H1 (cell line): ENCODE measurements around the gene OCIAD1. TPM values are rescaled to one million over a fixed set of nuclear protein-coding genes. Genes with fewer than 3 reads are reported as not detected.

ENCODE experiments used
- CTCF ChIA-PET: fragments of 300-600 bp; sonication (Branson Sonifier 250); formaldehyde crosslinking; loops from one replicate; lab custom pipeline; 2021; ENCODE audit not compliant: partially characterized antibody; lab: Charles Lee
- POLR2A ChIA-PET: fragments of 300-600 bp; sonication (Branson Sonifier 250); formaldehyde crosslinking; loops from one replicate; lab custom pipeline; 2021; ENCODE audit warnings: inconsistent platforms; ENCODE audit not compliant: partially characterized antibody; lab: Charles Lee
- DNase-seq, 2 experiments: peaks; one replicate each; pipeline versions ENCODE4 v3.0.0 to v3.0.0-alpha.2; 2010 to 2022; ENCODE audit warnings: low spot score in 2 of 2, low read depth in 1 of 2, mixed read lengths in 1 of 2
- FAIRE-seq: peaks from 2 replicates; lab custom pipeline; 2011; peaks lifted over from hg19 to GRCh38; lab: Jason Lieb, UNC
- H2AFZ ChIP-seq: 2 replicates; pipeline ENCODE4 v1.8.1; 2012; ENCODE audit warnings: low read length, inconsistent platforms
- H2AK5ac ChIP-seq: 2 replicates; pipeline ENCODE4 v1.6.1; 2013; ENCODE audit warnings: low read depth, low read length
- H2BK120ac ChIP-seq: replicated peaks from 2 replicates; pipeline ENCODE3; 2013; ENCODE audit warnings: low read depth, low read length, inconsistent platforms
- H2BK12ac ChIP-seq: 2 replicates; pipeline ENCODE4 v1.6.1; 2013; ENCODE audit warnings: low read depth, low read length
- H2BK15ac ChIP-seq: 2 replicates; pipeline ENCODE4 v1.6.1; 2013; ENCODE audit warnings: low read length
- H2BK20ac ChIP-seq: 2 replicates; pipeline ENCODE4 v1.6.1; 2013; ENCODE audit warnings: low read length
- H2BK5ac ChIP-seq: 2 replicates; pipeline ENCODE4 v1.6.1; 2013; ENCODE audit warnings: low read depth, low read length
- H3K14ac ChIP-seq: 2 replicates; pipeline ENCODE4 v1.6.1; 2013; ENCODE audit warnings: inconsistent platforms; ENCODE audit not compliant: insufficient read length
- H3K18ac ChIP-seq: 2 replicates; pipeline ENCODE4 v1.6.1; 2013; ENCODE audit warnings: low read length; ENCODE audit errors: extremely low read depth
- H3K23ac ChIP-seq: 2 replicates; pipeline ENCODE4 v1.6.1; 2013; ENCODE audit warnings: inconsistent platforms; ENCODE audit not compliant: insufficient read length
- H3K23me2 ChIP-seq: 2 replicates; pipeline ENCODE4 v1.6.1; 2013; ENCODE audit warnings: low read depth, low read length
- H3K27ac ChIP-seq: 2 replicates; pipeline ENCODE4 v1.6.1; 2011; ENCODE audit warnings: low read depth, low read length, inconsistent platforms
- H3K27me3 ChIP-seq, 4 experiments: replicated peaks in 1 of 4; 1 replicate in 1 of 4; 2 replicates in 3 of 4; pipeline versions ENCODE4 v1.6.1 to v1.8.1; 2011 to 2013; ENCODE audit warnings: low read length in 3 of 4, mild to moderate bottlenecking in 3 of 4, inconsistent platforms in 2 of 4, mixed read lengths in 2 of 4, moderate library complexity in 1 of 4; ENCODE audit not compliant: control insufficient read depth in 3 of 4, insufficient read depth in 3 of 4; ENCODE audit errors: extremely low read depth in 1 of 4
- H3K36me3 ChIP-seq, 4 experiments: 2 replicates each; pipeline versions ENCODE4 v1.6.1 to v1.8.1; 2011 to 2013; ENCODE audit warnings: mild to moderate bottlenecking in 4 of 4, low read length in 3 of 4, moderate library complexity in 2 of 4, control low read depth in 1 of 4, inconsistent platforms in 1 of 4; ENCODE audit not compliant: insufficient read depth in 4 of 4, control insufficient read depth in 2 of 4
- H3K4ac ChIP-seq: replicated peaks from 2 replicates; pipeline ENCODE3; 2013; ENCODE audit warnings: low read length, low read depth, mixed read lengths, inconsistent platforms; ENCODE audit not compliant: insufficient read length
- H3K4me1 ChIP-seq, 4 experiments: replicated peaks in 1 of 4; 1 replicate in 1 of 4; 2 replicates in 3 of 4; pipeline versions ENCODE4 v1.6.1 to v1.8.1; 2011 to 2013; ENCODE audit warnings: low read length in 3 of 4, inconsistent platforms in 2 of 4, mixed read lengths in 1 of 4; ENCODE audit not compliant: insufficient read depth in 4 of 4, control insufficient read depth in 3 of 4
- H3K4me2 ChIP-seq, 2 experiments: 2 replicates each; pipeline versions ENCODE4 v1.6.1 to v1.8.1; 2011 to 2013; ENCODE audit warnings: low read depth in 2 of 2, low read length in 2 of 2, control low read depth in 1 of 2, inconsistent platforms in 1 of 2, mild to moderate bottlenecking in 1 of 2; ENCODE audit not compliant: insufficient read depth in 1 of 2
- H3K4me3 ChIP-seq, 4 experiments: fragments of 200-600, 300-600 bp in 1 of 4; sonication (generic), shearing (Covaris generic), sonication (Bioruptor Twin) in 1 of 4; 2 replicates each; pipeline versions ENCODE4 v1.5.1 to v1.8.1; 2011 to 2016; ENCODE audit warnings: low read length in 4 of 4, low read depth in 3 of 4, control low read depth in 2 of 4, inconsistent platforms in 2 of 4, mild to moderate bottlenecking in 2 of 4, mixed read lengths in 1 of 4, moderate library complexity in 1 of 4; ENCODE audit not compliant: insufficient read depth in 2 of 4; ENCODE audit errors: extremely low read depth in 1 of 4
- H3K56ac ChIP-seq: replicated peaks from 2 replicates; pipeline ENCODE3; 2013; ENCODE audit warnings: low read depth, mild to moderate bottlenecking, mixed read lengths, low read length, inconsistent platforms; ENCODE audit not compliant: insufficient read length
- H3K79me1 ChIP-seq: 2 replicates; pipeline ENCODE4 v1.6.1; 2013; ENCODE audit warnings: low read depth, low read length, control low read depth
- H3K79me2 ChIP-seq, 2 experiments: 2 replicates each; pipeline versions ENCODE4 v1.6.1 to v1.8.1; 2012 to 2013; ENCODE audit warnings: low read length in 2 of 2, mild to moderate bottlenecking in 2 of 2, inconsistent platforms in 1 of 2; ENCODE audit not compliant: insufficient read depth in 2 of 2, control insufficient read depth in 1 of 2
- H3K9ac ChIP-seq, 4 experiments: replicated peaks in 1 of 4; 1 replicate in 1 of 4; 2 replicates in 3 of 4; pipeline versions ENCODE4 v1.6.1 to v1.8.1; 2011 to 2013; ENCODE audit warnings: low read depth in 3 of 4, low read length in 3 of 4, control low read depth in 2 of 4, mild to moderate bottlenecking in 2 of 4, moderate library complexity in 2 of 4, inconsistent platforms in 1 of 4; ENCODE audit errors: extremely low read depth in 1 of 4
- H3K9me3 ChIP-seq, 2 experiments: 2 replicates each; pipeline versions ENCODE4 v1.6.1 to v1.8.1; 2012 to 2013; ENCODE audit warnings: mild to moderate bottlenecking in 2 of 2, moderate library complexity in 2 of 2, control low read depth in 1 of 2, inconsistent platforms in 1 of 2, low read depth in 1 of 2, low read length in 1 of 2, mixed read lengths in 1 of 2; ENCODE audit not compliant: insufficient read depth in 2 of 2
- H4K20me1 ChIP-seq, 2 experiments: replicated peaks in 1 of 2; 2 replicates each; pipeline versions ENCODE3 to v1.8.1; 2011 to 2013; ENCODE audit warnings: inconsistent platforms in 2 of 2, low read length in 2 of 2, mild to moderate bottlenecking in 1 of 2; ENCODE audit not compliant: insufficient read depth in 2 of 2, control insufficient read depth in 1 of 2
- H4K5ac ChIP-seq: 2 replicates; pipeline ENCODE4 v1.6.1; 2013; ENCODE audit warnings: low read length, low read depth, mixed read lengths, inconsistent platforms; ENCODE audit not compliant: insufficient read length
- H4K8ac ChIP-seq: 2 replicates; pipeline ENCODE4 v1.8.0; 2013; ENCODE audit warnings: mild to moderate bottlenecking, moderate library complexity, low read length, inconsistent platforms; ENCODE audit not compliant: insufficient read depth; ENCODE audit errors: extremely low read depth
- H4K91ac ChIP-seq: replicated peaks from 2 replicates; pipeline ENCODE3; 2013; ENCODE audit warnings: low read length, mixed read lengths, inconsistent platforms; ENCODE audit not compliant: insufficient read length
- CHD1 ChIP-seq: IDR thresholded peaks from 2 replicates; pipeline ENCODE4 v1.6.1; 2012; ENCODE audit warnings: low read depth, low read length, improper control_type of control experiment
- GABPA ChIP-seq: IDR thresholded peaks from 2 replicates; pipeline ENCODE4 v1.6.1; 2011; ENCODE audit warnings: mild to moderate bottlenecking, low read length, moderate library complexity, borderline replicate concordance; ENCODE audit not compliant: insufficient read depth
- WGBS, 2 experiments: shearing (Covaris generic) in 1 of 2; methylation state at CpG; one replicate each; pipeline versions ENCODE4 v1.1.6 to v1.1.7; 2013 to 2015; ENCODE audit warnings: low lambda C conversion rate in 2 of 2, mixed read lengths in 2 of 2, inconsistent platforms in 1 of 2, low coverage in 1 of 2, missing lambda C conversion rate in 1 of 2; ENCODE audit not compliant: insufficient replicate concordance in 2 of 2, insufficient coverage in 1 of 2, insufficient read length in 1 of 2; ENCODE audit errors: extremely low coverage in 1 of 2, missing lambda C conversion rate in 1 of 2; 5-methylcytosine and 5-hydroxymethylcytosine counted together
- polyA plus RNA-seq, 7 experiments: library from polyadenylated mRNA; depleted of rRNA in 3 of 7; stranded (reverse) in 5 of 7; unstranded in 2 of 7; fragments of >200 nt in 5 of 7; fragments of 200-250 nt in 2 of 7; gene quantifications; 1 replicate in 5 of 7; 2 replicates in 1 of 7; 4 replicates in 1 of 7; pipeline versions ENCODE4 v1.2.1 to v1.2.3, GENCODE V29; 2011 to 2013; ENCODE audit warnings: missing spikeins in 2 of 7, mixed read lengths in 2 of 7
- total RNA-seq: library from RNA; stranded (reverse); fragmentation: NEBNext Ultra II Directional; extraction: Animal tissue kit (Norgen Biotek cat#: 25700); gene quantifications from 2 replicates; pipeline ENCODE4 v1.2.1, GENCODE V29; 2021

The OCIAD1 gene
- total and polyA plus RNA-seq, 2 of the 8 experiments (the other 6 are each of a cell fraction or from before 2014, with no cell fraction given) = 79.9 to 163 TPM

DNA sequence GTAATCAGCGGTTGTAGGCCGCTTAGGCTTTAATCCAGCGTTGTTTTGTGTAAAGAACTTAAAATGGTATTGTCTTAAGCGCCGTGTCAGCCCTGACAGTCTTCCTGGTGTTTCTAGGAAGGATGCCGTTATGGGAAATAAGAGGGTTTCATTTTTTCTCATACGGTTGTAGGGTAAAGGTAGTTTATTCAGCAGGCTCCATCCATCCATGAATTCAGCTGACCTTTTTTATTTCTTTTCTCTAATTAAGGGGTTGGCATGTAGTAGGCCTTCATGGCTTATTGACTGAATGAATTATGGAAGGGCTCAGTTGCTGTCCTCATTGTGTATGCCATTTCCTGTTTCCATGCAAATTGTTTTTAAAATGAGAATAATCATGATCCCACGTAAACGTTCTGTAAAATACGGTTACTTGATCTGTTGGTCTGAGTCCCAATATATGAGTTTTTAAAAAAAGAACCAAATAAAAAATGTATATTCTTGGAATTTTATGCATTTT lies 693 bp downstream of the OCIAD1 start:
- H3K18ac ChIP-seq = peak overlapping the region; percentile 99
- peak overlapping the region; percentile 95 for H4K91ac ChIP-seq
- H2BK20ac ChIP-seq = no peak overlapping the region
- H2BK12ac ChIP-seq = peak overlapping the region; percentile 96
- H2BK15ac ChIP-seq = no peak overlapping the region
- peak overlapping the region; percentile 99 for H2BK5ac ChIP-seq
- peak overlapping the region; percentile 26 for H2BK120ac ChIP-seq
- peaks cover 9 to 43% (median 22%) of the 10 kb centered on the region in 4 experiments for H3K36me3 ChIP-seq
- H3K23me2 ChIP-seq = 0 out of 2 replicates have a peak, but pooled peaks cover 2% of the 10 kb centered on the region
- H3K9me3 ChIP-seq = no peaks in the 10 kb centered on the region
- TF ChIP-seq CHD1 = peak; percentile 19; the same call in 1 of the 2 replicates
- TF ChIP-seq GABPA = no peak
- H3K79me2 ChIP-seq = peaks cover 15 to 54% of the 10 kb centered on the region in 2 experiments
- H3K4me1 ChIP-seq = peaks cover 0 to 3% (median 1%) of the 10 kb centered on the region in 4 experiments; a peak in 2 of 7 replicates
- H3K79me1 ChIP-seq = 0 out of 2 replicates have a peak, but pooled peaks cover 2% of the 10 kb centered on the region
- 3% methylated on average over 10 of the region's 10 CpGs; no CpG with 5 or more reads in 1 of the 2 experiments for WGBS, 2 experiments
- peak overlapping the region; percentile 96 to 100 (median 100) for H3K9ac ChIP-seq
- ChIA-PET POLR2A (interaction anchor here (1.3 to 13.0 kb wide), 6 partner anchors 16 to 134 kb away, joined by 3 to 113 read pairs (median 8); partner anchors contain the start of genes FRYL and OCIAD2), CTCF (no interaction called here)
- peak overlapping the region; percentile 63 for H3K4ac ChIP-seq
- H4K8ac ChIP-seq = peak overlapping the region; percentile 100
- H3K23ac ChIP-seq = no peak overlapping the region
- H3K14ac ChIP-seq = no peak overlapping the region
- FAIRE-seq (no peak), DNase-seq (no peak)
- H3K56ac ChIP-seq = peak overlapping the region; percentile 92
- no peaks in the 10 kb centered on the region for H4K20me1 ChIP-seq
- peak overlapping the region; percentile 96 to 100 (median 100) for H3K4me3 ChIP-seq
- no peaks in the 10 kb centered on the region; a peak in 1 of 7 replicates for H3K27me3 ChIP-seq
- H4K5ac ChIP-seq = peak overlapping the region; percentile 91
- H3K27ac ChIP-seq = peak overlapping the region; percentile 99
- H2AFZ ChIP-seq = peak overlapping the region; percentile 59; the same call in 1 of the 2 replicates
- peak overlapping the region; percentile 36 to 73 for H3K4me2 ChIP-seq
- H2AK5ac ChIP-seq = peak overlapping the region; percentile 70
